ENCODE data around the gene INTS6.

The INTS6 gene

DNA sequence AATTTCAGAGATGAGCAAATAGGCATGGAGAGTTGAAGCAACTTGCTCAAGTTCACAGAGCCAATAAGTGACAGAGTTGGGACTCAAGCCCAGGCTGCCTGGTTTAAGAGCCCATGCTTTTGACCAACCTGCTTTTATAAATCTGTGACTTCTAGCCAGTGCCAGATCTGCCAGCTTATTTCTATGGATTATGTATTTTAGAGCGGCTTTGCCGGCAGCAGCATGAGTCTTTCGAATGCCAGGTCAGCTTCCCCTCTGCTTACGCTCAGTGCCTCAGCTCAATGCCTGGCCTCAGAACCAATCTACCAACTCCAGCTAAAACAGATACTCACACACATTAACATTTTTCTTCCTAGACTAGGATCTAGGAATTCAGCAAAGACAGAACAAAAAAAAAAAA lies 111.0 kb downstream of the INTS6 start:
- DNase-seq: no peak

- no peak for DNase-seq
These were observed 111.6 kb downstream of the INTS6 start for GRCh38 chr13:51341232-51341631.

- DNase-seq: no peak
These were observed 112.7 kb downstream of the INTS6 start for GRCh38 chr13:51339952-51340732.

DNA sequence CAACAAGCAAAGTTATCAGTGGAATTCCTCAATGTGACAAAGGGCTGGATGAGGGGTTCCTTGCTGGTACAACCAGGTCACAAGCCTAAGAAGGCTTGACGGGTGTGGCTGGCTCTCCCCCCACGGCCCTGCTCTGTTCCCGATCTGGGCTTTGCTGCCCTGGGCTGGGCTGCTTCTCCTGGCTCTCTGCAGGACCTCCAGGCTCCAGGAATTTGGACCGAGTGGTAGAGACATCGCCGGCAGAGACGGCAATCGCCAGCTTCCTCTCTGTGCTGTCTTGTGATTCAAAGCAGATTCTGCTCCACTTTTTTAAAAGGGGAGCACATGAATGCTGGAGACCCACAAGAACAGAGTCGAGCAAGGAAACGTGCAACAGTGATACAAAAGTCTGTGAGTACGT lies 113.5 kb downstream of the INTS6 start, which contains the start of gene SERPINE3:
Gene SERPINE3 (plus strand): TSS at position 338 of the 400 bp plus-strand sequence. CDS start 1,401 bp downstream, outside the sequence.
- no peak for DNase-seq

DNA sequence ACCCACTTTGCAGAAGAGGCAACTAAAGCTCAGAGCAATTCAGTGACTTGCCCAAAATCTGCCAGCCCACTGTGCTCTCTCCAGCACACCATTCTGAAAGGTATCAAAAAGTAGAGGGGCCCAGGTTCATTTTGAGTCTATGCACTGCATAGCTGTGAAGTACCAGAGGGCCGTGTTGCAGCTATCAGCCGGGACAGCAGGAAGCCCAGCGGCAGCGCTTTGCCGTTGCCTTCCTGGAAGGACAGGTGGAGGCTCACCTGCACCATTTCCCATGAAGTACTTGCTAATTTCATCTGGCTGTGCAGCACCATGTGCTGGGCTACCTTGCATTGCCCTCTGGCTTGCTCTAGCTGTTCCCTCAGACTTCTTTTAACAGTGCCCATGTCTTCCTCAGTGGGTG lies 116.1 kb downstream of the INTS6 start:
- DNase-seq: no peak

GRCh38 chr13:51333826-51334225 lies 119.0 kb downstream of the INTS6 start:
- DNase-seq: no peak

DNA sequence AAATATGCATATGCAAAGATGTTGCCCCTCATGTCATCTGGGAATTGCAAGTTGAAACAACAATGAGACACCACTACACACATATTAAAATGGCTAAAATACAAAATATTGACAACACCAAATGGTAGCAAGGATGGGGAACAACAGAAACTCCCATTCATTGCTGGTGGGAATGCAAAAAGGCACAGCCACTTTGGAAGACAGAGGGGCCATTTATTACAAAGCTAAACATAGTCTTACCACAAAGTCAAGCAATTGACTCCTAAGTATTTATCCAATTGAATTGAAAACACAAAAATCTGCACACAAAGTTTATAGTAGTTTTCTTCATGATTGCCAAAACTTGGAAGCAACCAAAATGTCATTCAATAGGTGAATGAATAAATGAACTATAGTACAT lies 119.4 kb downstream of the INTS6 start:
- no peak for DNase-seq

DNA sequence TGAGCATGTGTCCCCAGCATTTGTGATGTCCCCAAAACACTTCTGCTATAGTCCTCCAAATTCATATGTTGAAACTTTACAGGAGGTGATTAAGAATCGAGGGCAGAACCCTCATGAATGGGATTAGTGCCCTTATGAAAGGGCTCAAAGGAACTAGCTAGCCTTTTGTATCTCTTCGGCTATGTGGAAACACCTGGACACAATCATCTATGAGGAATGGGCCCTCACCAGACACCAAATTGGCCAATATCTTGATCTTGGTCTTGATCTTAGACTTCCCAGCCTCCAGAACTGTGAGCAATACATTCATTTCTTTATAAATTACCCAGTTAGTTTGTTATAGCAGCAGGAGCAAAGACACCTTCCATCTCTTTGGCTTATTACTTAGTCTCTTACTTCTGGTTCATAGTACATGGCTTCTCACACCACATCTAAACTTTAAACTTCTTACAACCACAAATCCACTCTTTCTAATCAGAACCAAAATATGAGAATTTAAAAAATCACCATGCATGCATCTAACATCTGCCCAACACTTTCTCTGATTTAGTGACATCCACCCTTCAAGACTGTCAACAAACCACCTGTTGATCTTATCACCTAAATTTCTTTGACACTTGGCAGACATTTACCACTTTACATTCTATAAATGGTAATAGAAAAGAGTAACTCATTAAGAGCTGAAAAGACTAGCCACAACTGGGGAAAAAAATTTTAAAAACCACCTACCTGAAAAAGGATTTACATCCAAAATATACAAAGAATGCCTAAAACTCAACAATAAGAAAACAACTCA lies 120.1 kb downstream of the INTS6 start:
- DNase-seq: no peak

GRCh38 chr13:51331354-51331861 lies 121.4 kb downstream of the INTS6 start:
- no peak for DNase-seq

DNA sequence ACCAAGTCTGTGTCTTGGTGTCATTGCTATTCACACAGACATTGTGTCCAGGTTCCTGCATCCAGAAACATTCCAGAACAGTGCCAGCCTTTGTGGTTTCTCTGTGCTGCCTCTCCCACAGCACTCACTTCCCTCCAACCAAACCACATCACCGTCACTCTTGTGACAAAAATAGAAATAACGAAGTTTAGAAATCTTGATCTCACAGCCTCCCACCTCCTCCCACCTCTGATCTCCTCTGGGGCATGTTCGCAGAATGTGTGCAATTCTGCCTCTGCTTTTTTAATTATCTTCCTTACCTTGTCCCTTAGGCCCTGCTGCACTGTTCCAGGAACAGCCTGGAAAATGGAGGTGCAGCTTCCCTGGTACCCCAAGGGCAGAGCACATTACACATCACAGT lies 122.0 kb downstream of the INTS6 start:
- no peak for DNase-seq

DNA sequence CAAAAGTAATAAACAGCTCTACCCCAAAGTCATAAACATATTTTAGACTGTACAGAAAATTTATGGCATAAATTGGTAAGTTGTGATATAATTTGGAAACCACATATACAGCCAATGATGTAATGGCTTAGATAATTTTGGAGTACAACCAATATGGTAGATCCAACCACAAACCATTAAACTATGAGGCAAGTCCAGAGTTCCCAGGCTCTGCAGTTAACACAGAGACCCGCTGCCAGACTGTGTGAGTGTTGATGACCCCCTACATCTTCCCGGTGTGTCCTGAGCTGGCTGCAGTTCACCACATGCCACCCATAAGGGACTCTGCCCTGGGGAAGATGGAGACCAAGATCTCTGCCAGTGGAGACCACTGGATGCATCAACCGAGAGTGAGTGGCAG lies 123.2 kb downstream of the INTS6 start:
- DNase-seq: no peak

DNA sequence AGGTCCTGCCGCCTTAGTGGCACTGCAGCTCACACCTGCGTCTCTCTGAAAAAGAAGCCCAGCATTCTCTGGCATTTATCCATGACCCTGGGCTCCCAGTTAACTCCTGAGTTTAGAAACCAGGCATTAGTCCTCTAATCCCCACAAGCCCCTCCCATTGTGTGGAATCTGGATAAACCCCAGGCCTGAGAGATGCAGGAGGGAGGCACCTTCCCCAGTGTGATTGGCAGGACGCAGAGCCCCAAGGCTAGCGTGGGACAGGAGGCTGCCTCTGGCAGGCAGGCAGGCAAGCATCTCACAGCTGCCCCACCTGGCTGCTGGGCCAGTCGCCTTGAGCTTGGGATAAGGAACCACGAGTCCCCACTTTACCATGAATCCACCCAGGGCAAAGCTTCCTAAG lies 124.3 kb downstream of the INTS6 start:
- no peak for DNase-seq

- DNase-seq: no peak
These were observed 124.9 kb downstream of the INTS6 start for GRCh38 chr13:51327961-51328360.

- DNase-seq: no peak
These were observed 126.1 kb downstream of the INTS6 start for GRCh38 chr13:51326777-51327176.

GRCh38 chr13:51325837-51326236 lies 127.0 kb downstream of the INTS6 start:
- no peak for DNase-seq

GRCh38 chr13:51324714-51325420 lies 128.0 kb downstream of the INTS6 start:
- no peak for DNase-seq

DNA sequence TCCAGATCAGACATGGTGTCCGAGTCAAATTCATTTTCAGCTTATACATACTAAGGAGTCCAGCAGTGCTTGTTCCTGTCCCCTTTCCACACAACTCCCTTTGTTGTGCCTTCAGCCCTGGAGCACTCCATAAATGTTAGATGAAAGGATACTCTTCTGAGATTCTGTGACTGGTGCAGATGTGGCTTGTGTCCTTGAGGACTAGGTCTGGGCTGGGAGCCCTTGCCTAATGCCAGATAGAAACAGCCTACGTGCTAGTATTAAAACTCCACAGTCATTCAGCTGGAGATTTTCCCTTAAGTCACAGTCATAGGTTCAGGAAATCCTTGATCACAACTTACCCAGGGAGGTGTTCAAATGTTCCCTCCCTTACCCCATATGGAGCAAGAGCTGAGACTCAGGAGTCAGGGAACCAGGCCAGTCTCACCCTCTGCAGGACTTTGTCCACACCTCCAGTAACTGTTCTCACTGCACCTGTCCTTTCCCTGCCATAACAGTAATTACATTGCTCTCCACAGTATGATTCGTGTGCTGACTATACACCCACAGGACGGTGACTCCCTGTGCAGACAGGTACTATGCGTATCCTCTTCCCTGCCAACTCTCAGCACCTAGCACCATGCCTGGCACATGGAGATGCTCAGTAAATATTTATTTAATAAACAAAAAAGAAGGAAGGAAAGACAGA lies 128.9 kb downstream of the INTS6 start:
- DNase-seq: no peak

GRCh38 chr13:51322826-51323225 lies 130.0 kb downstream of the INTS6 start:
- DNase-seq: no peak

- no peak for DNase-seq
These were observed 131.0 kb downstream of the INTS6 start for GRCh38 chr13:51321836-51322235.

GRCh38 chr13:51318876-51319275 lies 134.0 kb downstream of the INTS6 start:
- DNase-seq: no peak

DNA sequence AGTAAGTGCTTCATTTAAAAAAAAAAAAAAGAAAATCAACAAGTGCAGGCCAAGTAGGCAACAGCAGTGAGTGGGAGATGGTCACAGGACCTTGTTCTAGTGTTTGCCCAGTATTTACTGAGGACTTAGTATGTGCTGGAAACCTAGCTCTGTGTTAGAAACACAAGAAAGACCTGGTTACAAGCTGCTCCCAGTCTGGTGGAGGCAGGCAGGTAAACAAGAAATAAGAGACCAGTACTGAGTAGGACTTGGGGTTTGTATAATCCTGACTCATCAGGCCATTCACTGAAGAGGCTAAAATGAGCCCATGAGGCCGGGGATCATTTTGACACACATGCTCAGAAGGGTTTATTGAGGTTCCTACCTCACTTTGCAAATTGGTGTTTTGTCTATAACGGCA lies 134.8 kb downstream of the INTS6 start:
- DNase-seq: no peak

- no peak for DNase-seq
These were observed 135.6 kb downstream of the INTS6 start for GRCh38 chr13:51317262-51317661.

DNA sequence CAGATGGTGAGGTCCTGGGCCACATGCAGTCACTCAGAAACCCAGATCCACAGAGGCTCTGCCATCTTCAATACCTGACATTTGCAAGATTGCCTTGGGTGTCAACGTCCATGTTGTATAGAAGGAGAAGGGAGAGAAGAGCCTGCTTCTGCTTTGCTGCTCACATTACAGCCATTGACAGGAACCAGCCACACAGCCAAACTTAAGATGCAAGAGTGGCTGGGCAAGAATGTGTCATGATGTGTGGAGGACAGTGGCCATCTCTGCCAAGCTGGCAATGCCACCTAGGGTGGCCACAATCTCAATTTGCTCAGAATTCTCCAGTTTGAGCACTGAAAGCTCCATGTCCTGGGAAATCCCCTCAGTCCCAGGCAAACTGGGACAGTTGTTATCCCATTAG lies 139.2 kb downstream of the INTS6 start:
- no peak for DNase-seq

Measured in NCI-H1105 treated with DMSO at 0.1 percent for 48 hours (cell line).